DMS 273 treated with DMSO at 0.1 percent for 48 hours (cell line): Measurements from ENCODE around the gene SLC9A3.

ENCODE experiments used
- DNase-seq: peaks from one replicate; lab custom pipeline; 2025; lab: John Stamatoyannopoulos, UW

The SLC9A3 gene

GRCh38 chr5:538271-538771 is 14.1 kb upstream of the SLC9A3 start:
- no peak for DNase-seq

- no peak for DNase-seq
Measured at GRCh38 chr5:537621-538071, 13.4 kb upstream of the SLC9A3 start.

- DNase-seq: no peak
Measured at GRCh38 chr5:537098-537497, 12.8 kb upstream of the SLC9A3 start.

GRCh38 chr5:535846-536698 is 11.8 kb upstream of the SLC9A3 start:
- no peak for DNase-seq

GRCh38 chr5:534743-535671 is 10.8 kb upstream of the SLC9A3 start:
- no peak for DNase-seq

GRCh38 chr5:533955-534742 is 9.9 kb upstream of the SLC9A3 start:
- no peak for DNase-seq

GRCh38 chr5:533243-533954 is 9.2 kb upstream of the SLC9A3 start:
- no peak for DNase-seq

GRCh38 chr5:532521-533242 is 8.4 kb upstream of the SLC9A3 start:
- no peak for DNase-seq

GRCh38 chr5:531749-532315 is 7.6 kb upstream of the SLC9A3 start:
- DNase-seq: no peak

- no peak for DNase-seq
Measured at GRCh38 chr5:531101-531748, 7.0 kb upstream of the SLC9A3 start.

- DNase-seq: no peak
Measured at GRCh38 chr5:530001-530955, 6.0 kb upstream of the SLC9A3 start.

GRCh38 chr5:528629-529511 is 4.6 kb upstream of the SLC9A3 start:
- no peak for DNase-seq

GRCh38 chr5:527646-528628 is 3.7 kb upstream of the SLC9A3 start:
- no peak for DNase-seq

- DNase-seq: no peak
Measured at GRCh38 chr5:526456-527088, 2.3 kb upstream of the SLC9A3 start.

GRCh38 chr5:525916-526315 is 1.7 kb upstream of the SLC9A3 start:
- DNase-seq: no peak
